GM10248 (cell line): ENCODE measurements around the gene TEKT4.
"Not testable (repeated sequence)": the region's sequence is repeated elsewhere in the genome, so short reads cannot be mapped to it uniquely, and the experiment has no call there.

ENCODE experiments used
- CTCF ChIA-PET: fragments of 300-600 bp; sonication (Branson Sonifier 250); formaldehyde crosslinking; extraction: SDS; loops from one replicate; lab custom pipeline; 2021; ENCODE audit warnings: antibody characterized with exemption; lab: Yijun Ruan, JAX
- POLR2A ChIA-PET: fragments of 350-650 bp; sonication (Branson Sonifier 250); formaldehyde crosslinking; extraction: SDS; loops from one replicate; lab custom pipeline; 2020; ENCODE audit warnings: antibody characterized with exemption; lab: Yijun Ruan, JAX
- DNase-seq: peaks from one replicate; pipeline ENCODE4 v3.0.0; 2012; ENCODE audit errors: extremely low spot score
- TF ChIP-seq, protein P1 (sequence below): IDR thresholded peaks from 2 replicates; pipeline ENCODE4 v1.5.1; 2012; ENCODE audit warnings: mild to moderate bottlenecking, low read depth; ENCODE audit errors: extremely low read depth, missing control alignments, control extremely low read depth

The TEKT4 gene, protein sequence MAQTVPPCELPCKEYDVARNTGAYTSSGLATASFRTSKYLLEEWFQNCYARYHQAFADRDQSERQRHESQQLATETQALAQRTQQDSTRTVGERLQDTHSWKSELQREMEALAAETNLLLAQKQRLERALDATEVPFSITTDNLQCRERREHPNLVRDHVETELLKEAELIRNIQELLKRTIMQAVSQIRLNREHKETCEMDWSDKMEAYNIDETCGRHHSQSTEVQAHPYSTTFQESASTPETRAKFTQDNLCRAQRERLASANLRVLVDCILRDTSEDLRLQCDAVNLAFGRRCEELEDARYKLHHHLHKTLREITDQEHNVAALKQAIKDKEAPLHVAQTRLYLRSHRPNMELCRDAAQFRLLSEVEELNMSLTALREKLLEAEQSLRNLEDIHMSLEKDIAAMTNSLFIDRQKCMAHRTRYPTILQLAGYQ

DNA sequence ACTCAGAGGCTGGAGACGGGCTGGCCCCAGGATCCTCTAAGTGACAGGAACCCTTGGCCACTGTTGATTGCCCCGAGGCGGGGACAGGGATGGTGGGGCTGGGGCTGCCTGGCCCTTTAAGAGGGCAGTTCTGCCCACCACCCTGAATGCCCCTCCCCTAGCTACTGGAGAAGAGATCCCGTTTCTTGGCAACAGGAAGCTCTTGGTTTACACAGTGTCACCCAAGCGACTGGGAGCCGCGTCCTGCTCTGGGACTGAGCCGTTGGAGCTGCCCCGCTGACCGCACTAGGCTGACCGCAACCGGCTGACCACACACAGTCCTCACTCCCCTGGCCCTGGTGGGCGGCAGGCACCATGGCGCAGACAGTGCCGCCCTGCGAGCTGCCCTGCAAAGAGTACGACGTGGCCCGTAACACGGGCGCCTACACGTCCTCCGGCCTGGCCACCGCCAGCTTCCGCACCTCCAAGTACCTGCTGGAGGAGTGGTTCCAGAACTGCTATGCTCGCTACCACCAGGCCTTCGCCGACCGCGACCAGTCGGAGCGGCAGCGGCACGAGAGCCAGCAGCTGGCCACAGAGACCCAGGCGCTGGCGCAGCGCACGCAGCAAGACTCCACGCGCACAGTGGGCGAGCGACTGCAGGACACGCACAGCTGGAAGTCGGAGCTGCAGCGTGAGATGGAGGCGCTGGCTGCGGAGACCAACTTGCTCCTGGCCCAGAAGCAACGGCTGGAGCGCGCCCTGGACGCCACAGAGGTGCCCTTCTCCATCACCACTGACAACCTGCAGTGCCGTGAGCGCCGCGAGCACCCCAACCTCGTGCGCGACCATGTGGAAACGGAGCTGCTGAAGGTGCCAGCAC, at the start of gene TEKT4:
Gene TEKT4 (plus strand): TSS at position 205 of the 862 bp plus-strand sequence. CDS start 150 bp downstream, at position 355.
- POLR2A ChIA-PET, result no interaction called here
- TF ChIP-seq, protein P1, sequence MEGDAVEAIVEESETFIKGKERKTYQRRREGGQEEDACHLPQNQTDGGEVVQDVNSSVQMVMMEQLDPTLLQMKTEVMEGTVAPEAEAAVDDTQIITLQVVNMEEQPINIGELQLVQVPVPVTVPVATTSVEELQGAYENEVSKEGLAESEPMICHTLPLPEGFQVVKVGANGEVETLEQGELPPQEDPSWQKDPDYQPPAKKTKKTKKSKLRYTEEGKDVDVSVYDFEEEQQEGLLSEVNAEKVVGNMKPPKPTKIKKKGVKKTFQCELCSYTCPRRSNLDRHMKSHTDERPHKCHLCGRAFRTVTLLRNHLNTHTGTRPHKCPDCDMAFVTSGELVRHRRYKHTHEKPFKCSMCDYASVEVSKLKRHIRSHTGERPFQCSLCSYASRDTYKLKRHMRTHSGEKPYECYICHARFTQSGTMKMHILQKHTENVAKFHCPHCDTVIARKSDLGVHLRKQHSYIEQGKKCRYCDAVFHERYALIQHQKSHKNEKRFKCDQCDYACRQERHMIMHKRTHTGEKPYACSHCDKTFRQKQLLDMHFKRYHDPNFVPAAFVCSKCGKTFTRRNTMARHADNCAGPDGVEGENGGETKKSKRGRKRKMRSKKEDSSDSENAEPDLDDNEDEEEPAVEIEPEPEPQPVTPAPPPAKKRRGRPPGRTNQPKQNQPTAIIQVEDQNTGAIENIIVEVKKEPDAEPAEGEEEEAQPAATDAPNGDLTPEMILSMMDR, result no peak
- CTCF ChIA-PET, result interaction anchor here (1.0 to 1.1 kb wide), 3 partner anchors 10 to 29 kb away, joined by 3 to 4 read pairs (median 3); no protein-coding TSS in a partner anchor
- no peak for DNase-seq

DNA sequence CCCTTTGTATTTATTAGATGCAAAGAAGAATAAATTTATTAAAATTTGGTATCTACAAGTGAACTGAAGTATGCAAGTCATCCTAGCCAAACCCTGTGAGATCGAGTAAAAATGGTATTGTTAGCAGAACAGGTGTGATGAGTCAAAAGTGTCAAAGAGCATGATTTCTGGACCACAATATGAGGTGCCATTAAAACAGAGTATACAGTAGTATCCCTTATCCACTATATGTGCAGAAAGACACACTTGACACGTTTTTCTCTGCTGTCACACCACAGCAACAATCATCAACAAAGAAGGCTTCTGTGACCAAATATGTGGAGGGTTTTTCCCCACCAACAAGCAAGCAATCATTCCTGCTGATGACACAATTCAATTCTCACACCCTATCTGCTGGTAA, 32.0 kb upstream of the TEKT4 start:
- DNase-seq, POLR2A ChIA-PET, CTCF ChIA-PET: not testable (repeated sequence)

DNA sequence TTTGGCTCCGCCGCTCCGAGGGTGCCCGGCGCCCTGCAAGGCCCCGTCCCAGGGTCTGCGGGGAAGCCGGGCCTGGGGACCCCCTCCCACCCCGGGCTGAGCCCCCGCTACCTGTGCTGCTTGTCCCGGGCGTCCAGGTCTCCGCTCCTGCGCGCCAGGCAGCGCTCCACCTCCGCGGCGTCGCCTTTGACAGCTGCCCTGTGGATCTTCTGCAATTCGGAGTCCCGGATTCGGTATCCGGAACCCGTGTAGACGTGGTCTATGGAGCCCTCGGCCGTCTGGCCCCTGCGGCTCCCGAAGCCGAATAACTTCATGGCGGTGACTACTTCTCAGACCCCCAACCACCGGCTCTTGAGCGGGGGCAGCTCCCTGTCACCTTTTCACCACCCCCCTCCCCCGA, 14.4 kb upstream of the TEKT4 start:
- DNase-seq, POLR2A ChIA-PET, CTCF ChIA-PET: not testable (repeated sequence)

DNA sequence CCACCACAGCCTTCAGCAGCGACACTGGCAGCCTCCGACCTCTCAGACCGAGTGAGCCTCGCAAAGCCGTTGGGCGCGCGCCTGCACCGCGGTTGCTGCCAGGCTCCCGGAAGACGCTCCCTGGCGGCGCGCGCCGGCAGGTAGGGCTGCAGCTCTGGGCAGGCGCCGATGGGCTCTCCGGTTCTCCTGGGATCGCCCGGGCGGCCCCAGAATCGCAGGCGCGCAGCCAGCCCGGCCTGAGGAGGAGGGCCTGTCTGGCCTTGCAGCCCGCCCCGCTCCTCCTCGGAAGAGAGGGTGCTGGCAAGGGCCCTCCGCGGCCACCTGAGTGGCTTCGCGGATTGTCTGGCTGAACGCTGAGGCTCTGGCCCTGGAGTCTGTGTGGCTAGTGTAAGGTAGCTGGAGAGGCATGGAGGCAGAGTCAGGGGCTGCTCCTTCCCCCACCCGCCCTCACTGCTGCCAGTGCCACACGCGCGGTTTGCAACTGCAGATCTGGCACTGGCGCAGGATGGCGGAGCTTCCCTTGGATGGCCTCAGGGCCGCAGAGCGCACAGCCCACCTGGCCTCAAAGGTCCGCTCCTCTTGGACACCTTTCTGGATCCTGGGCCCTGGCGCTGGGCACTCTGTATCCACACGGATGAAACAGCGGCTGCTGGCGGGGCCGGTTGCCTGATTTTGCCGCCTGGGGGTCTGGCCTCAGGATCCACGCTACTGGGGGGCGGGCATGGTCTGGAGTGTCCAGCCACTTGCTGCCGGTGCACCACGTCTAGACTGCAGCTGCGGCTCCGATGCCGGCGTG, 13.7 kb upstream of the TEKT4 start:
- DNase-seq, POLR2A ChIA-PET, CTCF ChIA-PET: not testable (repeated sequence)

DNA sequence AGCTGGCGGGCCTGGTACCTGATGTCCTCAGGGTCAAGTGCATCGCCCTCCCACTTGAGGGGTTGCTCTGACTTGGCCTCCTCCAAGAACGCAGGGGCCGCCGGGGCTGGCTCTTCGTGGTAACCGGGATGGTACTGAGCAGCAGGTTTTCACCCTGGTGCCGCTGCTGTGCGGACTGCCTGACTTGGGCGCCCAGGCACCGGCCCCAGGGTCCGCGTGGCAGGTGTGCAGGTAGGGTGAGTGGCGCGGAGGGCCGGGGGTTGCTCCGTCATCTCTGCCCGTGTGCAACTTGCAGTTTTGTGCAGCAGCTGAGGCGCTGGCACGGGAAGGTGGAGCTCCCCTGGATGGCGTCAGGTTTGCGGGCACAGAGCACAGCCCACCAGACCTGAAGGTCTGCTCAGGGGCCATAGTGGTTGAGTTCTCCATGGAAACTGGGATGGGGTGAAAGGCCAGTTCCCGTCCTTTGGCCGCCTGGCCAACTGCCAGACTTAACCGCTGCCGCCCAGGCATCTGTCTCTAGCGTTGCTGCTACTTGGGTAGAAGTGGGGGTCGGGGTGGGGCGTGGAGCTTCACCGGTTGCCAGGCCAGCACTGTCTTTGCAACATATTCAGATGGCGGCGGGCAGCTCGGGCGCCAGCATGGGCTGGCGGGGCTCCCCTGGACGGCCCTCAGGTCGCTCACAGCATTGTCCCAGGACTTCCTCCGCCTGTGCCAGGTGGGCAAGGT, 12.9 kb upstream of the TEKT4 start:
- CTCF ChIA-PET, POLR2A ChIA-PET, DNase-seq: not testable (repeated sequence)

DNA sequence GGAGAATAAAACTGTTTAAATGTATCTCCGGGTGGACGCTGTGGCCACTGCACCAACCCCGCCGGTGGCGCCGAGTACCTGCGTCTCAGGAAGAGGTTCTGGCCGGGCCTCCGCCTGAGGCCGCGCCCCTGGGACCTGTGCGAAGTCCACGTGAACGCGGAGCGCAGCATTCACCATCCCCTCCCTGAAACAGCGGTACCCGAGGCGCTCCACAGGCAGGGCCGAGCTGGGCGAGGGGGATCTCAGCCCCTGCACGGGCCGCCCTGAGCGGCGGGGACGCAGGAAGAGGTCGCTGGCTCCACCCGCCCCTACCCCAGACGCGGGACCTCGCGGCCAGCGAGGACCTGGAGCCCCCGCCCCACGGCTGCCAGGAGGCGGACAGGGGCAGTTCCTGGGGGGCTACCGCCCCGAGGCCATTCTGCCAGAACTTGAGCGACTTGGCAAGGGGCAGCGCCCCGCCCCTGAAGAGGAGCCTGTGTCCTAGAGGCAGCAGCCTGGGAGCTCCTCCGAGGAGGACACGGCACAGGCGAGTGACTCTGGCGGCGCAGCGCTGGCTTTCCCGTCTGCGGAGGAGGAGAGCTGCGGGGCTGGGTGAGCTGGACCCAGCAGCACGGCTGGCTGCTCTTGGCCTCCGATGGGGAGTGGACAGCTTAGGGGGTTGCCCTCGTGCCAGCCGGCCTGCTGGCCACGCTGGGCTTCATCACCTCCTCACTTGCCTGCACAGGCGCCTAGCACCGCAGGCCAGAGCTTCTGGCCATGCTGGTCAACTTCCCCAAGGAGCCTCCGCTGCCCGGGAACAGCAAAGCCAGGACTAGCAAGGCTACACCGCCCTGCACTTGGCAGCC, 9.7 kb upstream of the TEKT4 start:
- TF ChIP-seq, protein P1, result no peak
- no peak for DNase-seq
- CTCF ChIA-PET, result interaction anchor here (0.9 kb wide), 1 partner anchor 12 kb away, joined by 3 read pairs; no protein-coding TSS in a partner anchor
- POLR2A ChIA-PET, result no interaction called here

DNA sequence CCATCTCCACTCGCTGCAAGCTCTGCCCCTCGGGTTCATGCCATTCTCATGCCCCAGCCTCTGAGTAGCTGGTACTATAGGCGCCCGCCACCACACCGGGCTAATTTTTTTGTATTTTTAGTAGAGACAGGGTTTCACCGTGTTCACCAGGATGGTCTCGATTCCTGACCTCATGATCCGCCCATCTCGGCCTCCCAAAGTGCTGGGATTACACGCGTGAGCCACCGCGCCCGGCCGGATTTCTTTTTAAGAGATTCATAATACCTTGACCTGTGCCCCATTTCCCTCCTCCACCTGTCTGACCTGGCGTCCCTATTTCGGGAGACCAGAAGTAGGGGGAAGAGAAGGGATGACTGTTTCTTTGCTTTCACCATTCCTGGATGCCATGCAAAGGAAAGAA, 8.3 kb upstream of the TEKT4 start:
- POLR2A ChIA-PET, CTCF ChIA-PET, DNase-seq: not testable (repeated sequence)

DNA sequence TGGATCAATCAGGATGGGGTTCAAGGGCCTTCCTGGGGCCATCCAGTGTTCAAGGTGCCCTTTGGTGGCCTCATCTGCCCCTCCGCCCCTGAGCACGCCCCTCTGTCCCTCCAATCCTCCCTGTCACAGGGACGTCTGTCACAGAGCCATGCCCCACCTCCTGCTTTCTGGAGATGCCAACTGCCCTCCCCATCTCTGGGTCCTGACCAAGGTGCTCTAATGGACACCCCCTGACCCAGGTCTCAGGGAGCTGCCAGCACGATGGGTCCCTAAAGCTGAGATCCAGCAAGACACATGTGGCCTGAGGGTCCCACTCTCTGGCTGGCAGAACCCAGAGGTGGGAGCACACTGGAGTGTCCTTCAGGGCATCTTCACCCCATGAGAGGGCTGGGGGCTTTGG, 2.1 kb upstream of the TEKT4 start:
- ChIA-PET CTCF (interaction anchor here (0.7 kb wide), 1 partner anchor 87 kb away, joined by 3 read pairs; no protein-coding TSS in a partner anchor), POLR2A (no interaction called here)
- DNase-seq, result no peak
- TF ChIP-seq, protein P1, result no peak
